Neuronal stem cell (in vitro differentiated cells): ENCODE measurements around the gene MC5R.

ENCODE experiments used
- DNase-seq: peaks from one replicate; pipeline ENCODE4 v3.0.0-alpha.2; 2013; ENCODE audit warnings: low spot score
- H2AFZ ChIP-seq: one replicate; pipeline ENCODE4 v1.6.1; 2013; ENCODE audit warnings: mild to moderate bottlenecking, low read length, inconsistent platforms
- H2AK5ac ChIP-seq: 2 replicates; pipeline ENCODE4 v1.6.1; 2013; ENCODE audit warnings: low read depth, mild to moderate bottlenecking, inconsistent platforms, low read length, moderate library complexity, mixed read lengths
- H2BK120ac ChIP-seq: 2 replicates; pipeline ENCODE4 v1.6.1; 2013; ENCODE audit warnings: low read depth, mild to moderate bottlenecking, inconsistent platforms, low read length, moderate library complexity, mixed read lengths
- H2BK12ac ChIP-seq: one replicate; pipeline ENCODE4 v1.6.1; 2013; ENCODE audit warnings: low read length, inconsistent platforms
- H2BK15ac ChIP-seq: 2 replicates; pipeline ENCODE4 v1.6.1; 2013; ENCODE audit warnings: mild to moderate bottlenecking, low read length, inconsistent platforms, mixed read lengths
- H2BK5ac ChIP-seq: one replicate; pipeline ENCODE4 v1.6.1; 2013; ENCODE audit warnings: inconsistent platforms, mild to moderate bottlenecking, low read length, moderate library complexity
- H3K14ac ChIP-seq: one replicate; pipeline ENCODE4 v1.6.1; 2013; ENCODE audit warnings: low read length, inconsistent platforms
- H3K18ac ChIP-seq: 2 replicates; pipeline ENCODE4 v1.6.1; 2013; ENCODE audit warnings: low read length, inconsistent platforms
- H3K23ac ChIP-seq: 2 replicates; pipeline ENCODE4 v1.6.1; 2013; ENCODE audit warnings: low read depth, mild to moderate bottlenecking, mixed read lengths, low read length, inconsistent platforms; ENCODE audit not compliant: poor library complexity
- H3K27ac ChIP-seq: replicated peaks from 3 replicates; pipeline ENCODE4 v1.5.1; 2013; ENCODE audit warnings: low read length, inconsistent platforms
- H3K27me3 ChIP-seq, 3 experiments: 2 replicates each; pipeline ENCODE4 v1.6.1; 2013; ENCODE audit warnings: low read length in 3 of 3, mild to moderate bottlenecking in 2 of 3, inconsistent platforms in 1 of 3, low read depth in 1 of 3, mixed read lengths in 1 of 3, moderate library complexity in 1 of 3; ENCODE audit not compliant: control insufficient read depth in 3 of 3, insufficient read depth in 3 of 3
- H3K36me3 ChIP-seq, 2 donors: replicated peaks in 1 of 2; 2 replicates each; pipeline ENCODE4 v1.6.1; 2013; ENCODE audit warnings: low read length in 2 of 2; ENCODE audit not compliant: control insufficient read depth in 2 of 2, insufficient read depth in 2 of 2
- H3K4ac ChIP-seq: 2 replicates; pipeline ENCODE4 v1.6.1; 2013; ENCODE audit warnings: inconsistent platforms, mild to moderate bottlenecking, low read length, moderate library complexity
- H3K4me1 ChIP-seq, 2 donors: 1 replicate in 1 of 2; 2 replicates in 1 of 2; pipeline ENCODE4 v1.6.1; 2013; ENCODE audit warnings: low read length in 2 of 2, low read depth in 1 of 2; ENCODE audit not compliant: control insufficient read depth in 2 of 2, insufficient read depth in 1 of 2
- H3K4me2 ChIP-seq: one replicate; pipeline ENCODE4 v1.6.1; 2013; ENCODE audit warnings: mild to moderate bottlenecking, low read length, inconsistent platforms; ENCODE audit not compliant: insufficient read depth, poor library complexity, severe bottlenecking
- H3K4me3 ChIP-seq, 2 donors: 2 replicates each; pipeline ENCODE4 v1.5.1; 2013; ENCODE audit warnings: low read length in 2 of 2, mild to moderate bottlenecking in 2 of 2, inconsistent platforms in 1 of 2, moderate library complexity in 1 of 2
- H3K79me1 ChIP-seq: one replicate; pipeline ENCODE4 v1.6.1; 2013; ENCODE audit warnings: low read depth, mild to moderate bottlenecking, inconsistent platforms, low read length, moderate library complexity
- H3K9ac ChIP-seq: one replicate; pipeline ENCODE4 v1.6.1; 2013; ENCODE audit warnings: mild to moderate bottlenecking, low read depth, low read length, inconsistent platforms; ENCODE audit not compliant: poor library complexity
- H3K9me3 ChIP-seq, 2 donors: replicated peaks in 1 of 2; 2 replicates each; pipeline versions ENCODE3 to v1.6.1; 2013; ENCODE audit warnings: low read length in 2 of 2, mild to moderate bottlenecking in 2 of 2, inconsistent platforms in 1 of 2, low read depth in 1 of 2, mixed read lengths in 1 of 2, moderate library complexity in 1 of 2; ENCODE audit not compliant: control insufficient read depth in 2 of 2, insufficient read depth in 1 of 2
- H4K8ac ChIP-seq: one replicate; pipeline ENCODE4 v1.6.1; 2013; ENCODE audit warnings: low read depth, mild to moderate bottlenecking, inconsistent platforms, low read length, moderate library complexity
- H4K91ac ChIP-seq: one replicate; pipeline ENCODE4 v1.6.1; 2013; ENCODE audit warnings: low read length, low read depth, mild to moderate bottlenecking, inconsistent platforms; ENCODE audit not compliant: poor library complexity
- WGBS, 2 donors: extraction: QIAGEN DNeasy Blood & Tissue Kit; methylation state at CpG; one replicate each; pipeline ENCODE4 v1.1.7; 2013; ENCODE audit warnings: missing lambda C conversion rate in 2 of 2, mixed read lengths in 1 of 2; ENCODE audit not compliant: insufficient read length in 2 of 2, insufficient replicate concordance in 1 of 2; ENCODE audit errors: extremely low coverage in 2 of 2; 5-methylcytosine and 5-hydroxymethylcytosine counted together

MC5R gene

DNA sequence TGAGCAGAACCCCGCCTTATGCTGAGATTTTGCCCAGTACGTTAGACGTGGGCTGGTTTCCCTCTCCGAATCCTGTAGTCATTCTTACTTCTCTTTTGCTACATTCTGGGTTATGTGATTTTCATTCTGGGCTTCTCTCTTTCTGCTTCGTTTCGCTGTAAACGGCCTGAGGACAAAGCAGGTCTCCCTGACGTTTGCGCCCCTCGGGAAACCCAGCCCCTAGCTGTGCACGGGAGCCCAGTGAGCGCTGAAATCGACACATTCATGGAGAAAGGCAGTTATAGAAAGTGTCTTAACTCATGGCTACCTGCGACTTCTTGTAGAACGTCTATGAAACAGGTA lies 22.7 kb upstream of the MC5R start:
- H3K23ac ChIP-seq: no peak overlapping the region
- H3K4me3 ChIP-seq: peak overlapping the region; percentile 3 to 72
- H2AK5ac ChIP-seq: no peak overlapping the region
- no peaks in the 10 kb centered on the region for H3K9me3 ChIP-seq
- H2BK120ac ChIP-seq: no peak overlapping the region
- H3K36me3 ChIP-seq: no peaks in the 10 kb centered on the region
- H4K91ac ChIP-seq: no peak overlapping the region
- H3K4me2 ChIP-seq: peak overlapping the region; percentile 70
- no peak overlapping the region for H4K8ac ChIP-seq
- H3K18ac ChIP-seq: no peak overlapping the region
- peaks cover 4 to 6% of the 10 kb centered on the region in 2 donors for H3K4me1 ChIP-seq
- no peak for DNase-seq
- H3K27me3 ChIP-seq: peaks cover 0 to 41% (median 0%) of the 10 kb centered on the region in 3 experiments
- H3K4ac ChIP-seq: no peak overlapping the region
- H3K9ac ChIP-seq: no peak overlapping the region
- no peaks in the 10 kb centered on the region for H3K79me1 ChIP-seq
- peak overlapping the region; percentile 88 for H2AFZ ChIP-seq
- no peak overlapping the region for H3K14ac ChIP-seq
- WGBS, 2 donors: no CpG with 5 or more reads among the region's 15 CpGs
- no peak overlapping the region for H2BK15ac ChIP-seq
- H2BK12ac ChIP-seq: no peak overlapping the region
- H2BK5ac ChIP-seq: no peak overlapping the region
- H3K27ac ChIP-seq: no peak overlapping the region

DNA sequence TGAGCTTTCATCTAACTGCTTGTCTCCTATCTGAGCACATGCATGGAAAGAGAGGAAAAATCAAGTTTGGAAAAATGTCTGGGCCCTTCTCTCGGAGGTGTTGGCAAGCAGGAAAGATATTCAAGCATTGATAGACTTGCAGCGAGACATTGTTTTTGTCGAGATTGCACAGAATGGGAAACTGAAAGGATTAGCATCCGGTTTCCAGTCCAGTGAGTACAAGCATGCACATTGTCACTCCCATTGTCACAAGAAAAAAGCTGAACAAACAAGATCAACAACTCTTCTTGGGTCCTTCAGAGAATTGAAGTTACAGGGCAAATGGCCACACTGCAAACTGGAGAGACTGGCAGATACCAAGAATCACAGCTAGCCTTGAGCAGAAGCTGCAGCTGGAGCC lies 19.6 kb upstream of the MC5R start:
- no peak for DNase-seq
- Histone ChIP-seq H2BK120ac (no peak overlapping the region), H3K9ac (no peak overlapping the region), H2BK15ac (no peak overlapping the region), H3K18ac (no peak overlapping the region), H3K27ac (no peak overlapping the region), H2BK12ac (no peak overlapping the region), H4K8ac (no peak overlapping the region), H3K36me3 (no peaks in the 10 kb centered on the region), H3K4me3 (no peak overlapping the region), H2AFZ (no peak overlapping the region), H3K4ac (no peak overlapping the region), H3K27me3 (peaks cover 0 to 33% (median 0%) of the 10 kb centered on the region in 3 experiments), H3K23ac (no peak overlapping the region), H4K91ac (no peak overlapping the region), H3K4me1 (peaks cover 0 to 4% of the 10 kb centered on the region in 2 donors), H2BK5ac (no peak overlapping the region), H3K14ac (no peak overlapping the region), H3K4me2 (no peak overlapping the region), H3K9me3 (no peaks in the 10 kb centered on the region), H3K79me1 (no peaks in the 10 kb centered on the region), H2AK5ac (no peak overlapping the region)
- no CpG with 5 or more reads among the region's 4 CpGs for WGBS, 2 donors

DNA sequence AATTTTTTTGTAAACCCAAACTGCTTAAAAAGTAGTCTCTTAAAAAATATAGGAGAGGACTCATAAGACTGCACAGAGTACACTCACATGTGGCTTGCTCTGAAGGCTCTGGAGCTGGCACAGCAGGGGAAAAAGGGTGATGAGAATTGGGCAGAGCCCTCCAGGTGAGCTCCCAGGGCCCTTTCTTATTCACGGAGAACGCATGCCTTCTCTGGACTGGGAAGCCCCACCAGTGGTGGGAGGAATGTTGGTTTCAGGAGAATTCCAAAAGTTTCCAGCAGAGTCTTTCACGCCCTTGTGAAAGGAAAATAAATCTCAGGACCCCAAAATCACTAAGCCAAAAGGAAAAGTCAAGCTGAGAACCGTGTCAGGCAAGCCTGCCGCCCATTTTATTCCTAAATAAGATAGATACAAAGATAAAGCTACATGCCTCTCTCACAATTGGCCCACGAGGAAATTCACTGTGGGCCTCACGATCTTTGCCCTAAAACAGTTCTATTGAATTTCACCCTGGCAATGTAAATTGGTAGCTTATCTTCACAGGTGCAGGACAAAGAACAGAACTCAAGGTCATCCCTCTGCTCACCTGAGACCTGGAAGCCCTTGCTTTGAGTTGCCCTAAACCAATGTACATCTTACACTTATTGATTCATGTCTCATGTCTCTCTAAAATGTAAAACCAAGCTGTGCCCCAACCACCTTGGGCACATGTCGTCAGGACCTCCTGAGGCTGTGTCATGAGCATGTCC lies 15.5 kb upstream of the MC5R start:
- Histone ChIP-seq H4K8ac (no peak overlapping the region), H2AK5ac (no peak overlapping the region), H3K79me1 (no peaks in the 10 kb centered on the region), H2BK5ac (no peak overlapping the region), H2BK12ac (no peak overlapping the region), H3K4me2 (no peak overlapping the region), H2BK120ac (no peak overlapping the region), H3K36me3 (no peaks in the 10 kb centered on the region), H3K23ac (no peak overlapping the region), H3K9ac (no peak overlapping the region), H3K18ac (no peak overlapping the region), H2BK15ac (no peak overlapping the region), H3K27me3 (peaks cover 0 to 5% (median 0%) of the 10 kb centered on the region in 3 experiments), H2AFZ (no peak overlapping the region), H3K4me1 (peaks cover 0 to 4% of the 10 kb centered on the region in 2 donors), H4K91ac (no peak overlapping the region), H3K27ac (no peak overlapping the region), H3K14ac (no peak overlapping the region), H3K4ac (no peak overlapping the region), H3K9me3 (no peaks in the 10 kb centered on the region), H3K4me3 (no peak overlapping the region)
- no CpG with 5 or more reads among the region's 8 CpGs for WGBS, 2 donors
- DNase-seq: no peak

DNA sequence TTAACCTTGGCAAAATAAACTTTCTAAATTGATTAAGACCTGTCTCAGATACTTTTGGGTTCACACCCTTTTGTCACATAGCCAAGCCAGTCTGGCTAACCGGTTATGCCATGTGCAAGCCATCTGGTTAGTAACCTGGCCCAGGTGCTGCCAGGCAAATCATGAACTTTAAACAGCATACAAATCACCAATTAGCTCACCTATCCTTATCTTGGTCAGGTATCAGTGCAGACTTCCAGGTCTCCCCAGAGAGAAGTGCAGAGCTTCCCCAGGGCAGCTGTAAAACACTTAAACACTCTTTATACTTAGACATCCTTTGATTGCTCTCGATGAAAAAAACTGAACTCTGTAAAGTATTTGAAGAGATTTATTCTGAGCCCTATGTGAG lies 14.9 kb upstream of the MC5R start:
- no peak for DNase-seq
- no peak overlapping the region for H3K27ac ChIP-seq
- no peak overlapping the region for H3K4me2 ChIP-seq
- H3K79me1 ChIP-seq: no peaks in the 10 kb centered on the region
- H3K4me3 ChIP-seq: no peak overlapping the region
- no peak overlapping the region for H3K14ac ChIP-seq
- no peak overlapping the region for H3K4ac ChIP-seq
- H3K23ac ChIP-seq: no peak overlapping the region
- H3K18ac ChIP-seq: no peak overlapping the region
- no peak overlapping the region for H2BK12ac ChIP-seq
- H3K9ac ChIP-seq: no peak overlapping the region
- no peak overlapping the region for H2BK120ac ChIP-seq
- H3K9me3 ChIP-seq: no peaks in the 10 kb centered on the region
- no peak overlapping the region for H2BK5ac ChIP-seq
- H3K36me3 ChIP-seq: no peaks in the 10 kb centered on the region
- H2AK5ac ChIP-seq: no peak overlapping the region
- no peak overlapping the region for H4K8ac ChIP-seq
- no peak overlapping the region for H2AFZ ChIP-seq
- no peak overlapping the region for H4K91ac ChIP-seq
- peaks cover 0 to 4% (median 0%) of the 10 kb centered on the region in 3 experiments for H3K27me3 ChIP-seq
- H3K4me1 ChIP-seq: peaks cover 0 to 4% of the 10 kb centered on the region in 2 donors
- H2BK15ac ChIP-seq: no peak overlapping the region
- no CpG with 5 or more reads among the region's 2 CpGs for WGBS, 2 donors
